Karpas-422 (cell line): ENCODE results near the gene SP100. TPM values are rescaled to one million over a fixed set of nuclear protein-coding genes. Genes with fewer than 3 reads are reported as not detected.
A peak's percentile ranks its signal among the peaks of the same experiment; 100 is the strongest.
"Not testable (repeated sequence)": the region's sequence is repeated elsewhere in the genome, so short reads cannot be mapped to it uniquely, and the experiment has no call there.

Experiments used
- DNase-seq: peaks from one replicate; pipeline ENCODE4 v3.0.0-alpha.2; 2015
- H2AFZ ChIP-seq: fragments of 200-600 bp; sonication (generic); 2 replicates; pipeline ENCODE4 v1.6.1; 2014; ENCODE audit warnings: antibody characterized with exemption, low read length, mixed read lengths
- H3K27ac ChIP-seq: fragments of 200-600 bp; sonication (generic); 2 replicates; pipeline ENCODE4 v1.5.1; 2014; ENCODE audit warnings: mild to moderate bottlenecking, low read length, moderate library complexity
- H3K27me3 ChIP-seq: fragments of 200-600 bp; sonication (generic); 2 replicates; pipeline ENCODE4 v1.6.1; 2014; ENCODE audit warnings: low read length, mixed read lengths
- H3K36me3 ChIP-seq: fragments of 200-600 bp; sonication (generic); 2 replicates; pipeline ENCODE4 v1.6.1; 2014; ENCODE audit warnings: low read length, mixed read lengths; ENCODE audit not compliant: insufficient read depth
- H3K4me1 ChIP-seq: fragments of 200-600 bp; sonication (generic); 2 replicates; pipeline ENCODE4 v1.6.1; 2014; ENCODE audit warnings: mild to moderate bottlenecking, low read length, mixed read lengths
- H3K4me2 ChIP-seq: fragments of 200-600 bp; sonication (generic); 2 replicates; pipeline ENCODE4 v1.6.1; 2014; ENCODE audit warnings: low read length, low read depth, mild to moderate bottlenecking; ENCODE audit not compliant: poor library complexity, severe bottlenecking
- H3K4me3 ChIP-seq: fragments of 200-600 bp; sonication (generic); 2 replicates; pipeline ENCODE4 v1.5.1; 2014; ENCODE audit warnings: mild to moderate bottlenecking, antibody characterized with exemption, low read length, mixed read lengths
- H3K79me2 ChIP-seq: fragments of 200-600 bp; sonication (generic); 2 replicates; pipeline ENCODE4 v1.6.1; 2014; ENCODE audit warnings: mild to moderate bottlenecking, low read length, mixed read lengths
- H3K9ac ChIP-seq: fragments of 200-600 bp; sonication (generic); 2 replicates; pipeline ENCODE4 v1.6.0; 2014; ENCODE audit warnings: low read length
- H3K9me2 ChIP-seq: fragments of 200-600 bp; sonication (generic), shearing (Covaris generic); replicated peaks from 2 replicates; pipeline ENCODE4 v1.6.0; 2014; ENCODE audit warnings: mild to moderate bottlenecking, low read length, moderate library complexity; ENCODE audit not compliant: insufficient read depth
- H3K9me3 ChIP-seq: fragments of 300-700, 200-600 bp; sonication (generic); 2 replicates; pipeline ENCODE4 v1.6.1; 2014; ENCODE audit warnings: low read length, mixed read lengths
- H4K20me1 ChIP-seq: fragments of 200-600 bp; sonication (generic); 2 replicates; pipeline ENCODE4 v1.6.1; 2014; ENCODE audit warnings: mild to moderate bottlenecking, antibody characterized with exemption, low read length, low read depth; ENCODE audit not compliant: insufficient read depth
- total RNA-seq: library from RNA; depleted of rRNA; stranded (reverse); fragments of >200 nt; shearing (Covaris generic); gene quantifications from 2 replicates; pipeline ENCODE4 v1.2.3, GENCODE V29; 2014; ENCODE audit warnings: low replicate concordance

SP100 gene
- total RNA-seq, 1 experiment from 2014 or later: 148 TPM

DNA sequence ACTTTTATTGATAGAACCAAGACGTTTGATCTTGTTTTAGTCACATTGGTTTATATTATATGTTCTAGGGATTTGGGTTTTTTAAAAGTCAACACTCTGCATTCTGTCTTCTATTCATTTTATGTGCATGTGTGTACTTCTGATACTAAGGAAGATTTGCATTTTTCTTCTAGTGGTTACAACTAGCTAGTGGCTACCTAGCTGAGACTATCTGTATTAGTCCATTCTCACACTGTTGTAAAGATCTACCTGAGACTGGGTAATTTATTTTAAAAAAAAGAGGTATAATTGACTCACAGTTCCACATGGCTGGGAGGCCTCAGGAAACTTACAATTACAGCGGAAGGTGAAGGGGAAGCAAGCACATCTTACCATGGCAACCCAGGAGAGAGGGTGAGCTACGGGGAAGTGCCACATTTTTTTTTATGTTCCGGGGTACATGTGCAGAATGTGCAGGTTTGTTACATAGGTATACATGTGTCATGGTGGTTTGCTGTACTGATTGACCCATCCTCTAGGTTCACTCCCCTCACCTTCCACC is 69.9 kb downstream of the SP100 start:
- Histone ChIP-seq H3K9ac (no peak overlapping the region), H2AFZ (no peak overlapping the region), H4K20me1 (no peaks in the 10 kb centered on the region), H3K9me3 (no peaks in the 10 kb centered on the region), H3K79me2 (peaks cover 18% of the 10 kb centered on the region; the same call in 1 of the 2 replicates), H3K9me2 (no peaks in the 10 kb centered on the region), H3K4me3 (no peak overlapping the region), H3K4me1 (no peaks in the 10 kb centered on the region), H3K27me3 (no peaks in the 10 kb centered on the region), H3K36me3 (peaks cover 39% of the 10 kb centered on the region), H3K27ac (no peak overlapping the region), H3K4me2 (no peak overlapping the region)
- DNase-seq: no peak

DNA sequence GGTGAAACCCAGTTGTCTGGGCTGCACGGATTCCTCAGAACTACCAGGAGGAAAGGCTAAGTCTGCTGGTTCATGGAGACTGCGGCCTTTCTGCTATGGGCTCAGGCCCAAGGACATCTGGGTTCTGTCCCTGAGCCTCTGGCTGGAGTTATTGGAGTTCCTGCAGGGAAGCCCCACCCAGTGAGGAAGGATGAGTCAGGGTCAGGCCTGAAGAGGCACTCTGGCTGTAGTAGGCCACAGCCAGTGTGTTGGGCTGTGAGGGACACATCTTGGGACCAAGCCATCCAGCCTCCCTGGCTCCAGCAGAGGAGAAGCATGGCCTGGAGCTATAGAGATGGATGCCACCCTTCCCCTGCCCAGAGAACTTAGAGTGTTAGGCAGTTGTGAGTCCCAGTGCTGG is 75.2 kb downstream of the SP100 start:
- not testable (repeated sequence) for H3K4me3 ChIP-seq, H3K9ac ChIP-seq, H3K9me3 ChIP-seq, H3K27me3 ChIP-seq, H3K79me2 ChIP-seq, H2AFZ ChIP-seq, H3K9me2 ChIP-seq, H3K4me2 ChIP-seq, DNase-seq, H4K20me1 ChIP-seq, H3K4me1 ChIP-seq, H3K27ac ChIP-seq
- H3K36me3 ChIP-seq: peaks cover 35% of the 10 kb centered on the region

DNA sequence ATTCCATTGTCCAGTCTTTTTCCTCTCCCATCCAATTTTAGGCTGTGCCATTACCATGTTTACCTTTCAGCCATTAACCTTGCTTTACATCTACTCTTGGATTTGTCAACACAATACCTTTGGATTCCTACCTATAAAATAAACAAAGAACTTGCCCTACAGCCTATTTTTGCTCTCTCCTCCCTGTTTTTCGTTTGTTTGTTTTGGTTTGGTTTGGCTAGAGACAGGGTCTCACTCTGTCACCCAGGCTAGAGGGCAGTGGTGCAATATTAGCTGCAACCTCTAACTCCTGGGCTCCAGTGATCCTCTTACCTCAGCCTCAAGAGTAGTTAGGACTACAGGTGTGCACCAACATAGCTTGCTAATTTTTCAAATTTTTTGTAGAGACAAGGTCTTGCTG is 76.1 kb downstream of the SP100 start:
- no peak for DNase-seq
- H3K9me2 ChIP-seq: no peaks in the 10 kb centered on the region
- no peak overlapping the region for H3K27ac ChIP-seq
- H3K9me3 ChIP-seq: no peaks in the 10 kb centered on the region
- H3K4me1 ChIP-seq: peaks cover 16% of the 10 kb centered on the region
- no peak overlapping the region for H3K4me2 ChIP-seq
- H2AFZ ChIP-seq: no peak overlapping the region
- H3K9ac ChIP-seq: no peak overlapping the region
- no peaks in the 10 kb centered on the region for H3K27me3 ChIP-seq
- peaks cover 34% of the 10 kb centered on the region for H3K36me3 ChIP-seq
- no peak overlapping the region for H3K4me3 ChIP-seq
- peaks cover 6% of the 10 kb centered on the region; the same call in 1 of the 2 replicates for H3K79me2 ChIP-seq
- 0 out of 2 replicates have a peak, but pooled peaks cover 7% of the 10 kb centered on the region for H4K20me1 ChIP-seq

DNA sequence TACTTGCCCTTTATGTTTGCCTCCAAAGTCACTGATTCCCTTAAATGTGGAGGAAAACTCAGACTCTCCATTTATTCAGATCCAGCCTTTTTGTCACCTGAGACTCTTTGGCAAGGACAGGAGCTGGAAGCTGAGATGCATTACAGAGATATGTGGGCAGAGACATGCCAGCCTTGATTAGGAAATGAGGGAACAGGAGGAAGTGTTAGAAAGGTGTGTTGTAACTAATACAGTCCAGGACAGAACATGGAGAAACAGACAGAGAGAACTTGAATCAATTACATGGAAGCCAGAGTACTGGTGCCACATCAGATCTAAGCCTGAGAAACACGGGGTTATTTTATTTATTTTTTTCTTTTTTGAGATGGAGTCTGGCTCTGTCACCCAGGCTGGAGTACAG is 79.0 kb downstream of the SP100 start:
- Histone ChIP-seq H3K27ac (no peak overlapping the region), H3K9me2 (no peaks in the 10 kb centered on the region), H3K36me3 (peaks cover 51% of the 10 kb centered on the region), H3K9me3 (no peaks in the 10 kb centered on the region), H3K4me2 (no peak overlapping the region), H3K4me1 (peaks cover 17% of the 10 kb centered on the region), H3K4me3 (no peak overlapping the region), H3K9ac (no peak overlapping the region), H3K79me2 (no peaks in the 10 kb centered on the region; the same call in 1 of the 2 replicates), H2AFZ (no peak overlapping the region), H4K20me1 (peaks cover 14% of the 10 kb centered on the region; the same call in 1 of the 2 replicates), H3K27me3 (no peaks in the 10 kb centered on the region)
- DNase-seq: no peak

DNA sequence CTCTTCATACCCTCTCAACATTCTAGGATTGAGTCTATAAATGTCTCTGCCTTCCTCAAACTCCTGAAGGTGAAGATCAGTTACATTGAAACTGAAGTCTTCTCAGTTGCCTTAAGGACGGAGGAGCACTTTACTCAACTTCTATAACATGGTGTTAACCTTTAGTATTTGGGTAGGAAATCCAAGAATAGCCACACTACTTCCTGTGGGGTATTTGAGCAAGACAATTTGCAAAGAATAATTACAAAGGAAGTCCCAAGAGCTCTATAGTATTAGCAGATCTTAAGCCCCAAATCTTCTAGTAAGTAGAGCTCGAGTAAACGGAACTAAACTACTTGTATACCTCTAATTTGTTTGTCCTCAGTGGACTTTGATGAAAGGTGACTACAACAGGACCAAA is 80.9 kb downstream of the SP100 start:
- Histone ChIP-seq H3K36me3 (peaks cover 60% of the 10 kb centered on the region), H4K20me1 (peaks cover 14% of the 10 kb centered on the region; the same call in 1 of the 2 replicates), H3K9me3 (no peaks in the 10 kb centered on the region), H3K79me2 (no peaks in the 10 kb centered on the region; the same call in 1 of the 2 replicates), H2AFZ (no peak overlapping the region), H3K4me2 (peak overlapping the region; percentile 29), H3K9me2 (no peaks in the 10 kb centered on the region), H3K4me1 (peaks cover 17% of the 10 kb centered on the region), H3K4me3 (no peak overlapping the region), H3K27me3 (no peaks in the 10 kb centered on the region), H3K27ac (no peak overlapping the region), H3K9ac (no peak overlapping the region)
- DNase-seq: peak; percentile 82

DNA sequence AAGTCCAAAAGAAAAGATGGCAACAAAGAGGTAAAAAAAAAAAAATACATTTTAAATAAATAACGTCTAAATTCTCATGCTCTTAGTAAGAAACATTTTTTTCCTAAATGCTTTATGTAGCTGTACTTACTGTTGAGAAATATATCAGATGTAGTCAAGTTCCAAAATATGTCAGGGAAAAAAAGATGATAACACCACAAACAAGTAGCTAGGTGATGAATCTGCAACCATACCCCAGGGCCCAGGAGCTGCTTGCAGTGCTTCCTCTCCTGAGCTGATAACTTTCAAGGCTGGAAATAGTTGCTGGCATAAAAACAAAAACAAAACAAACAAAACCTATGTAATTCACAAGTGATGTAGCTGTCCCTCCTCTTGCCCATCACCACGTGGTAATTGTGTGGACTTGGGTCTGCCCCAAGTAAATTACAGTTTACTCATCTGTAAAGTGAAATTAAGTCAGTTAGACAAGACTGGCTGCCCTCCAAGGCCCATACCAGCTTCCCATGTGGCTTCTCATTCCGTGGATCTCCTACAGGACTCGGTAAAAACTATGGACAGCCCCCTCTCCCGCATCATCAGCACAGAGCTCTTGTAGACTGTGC is 82.6 kb downstream of the SP100 start:
- H2AFZ ChIP-seq: no peak overlapping the region
- no peaks in the 10 kb centered on the region for H3K79me2 ChIP-seq
- H3K4me2 ChIP-seq: no peak overlapping the region
- no peaks in the 10 kb centered on the region for H3K27me3 ChIP-seq
- no peak overlapping the region for H3K27ac ChIP-seq
- H3K4me1 ChIP-seq: peaks cover 17% of the 10 kb centered on the region
- no peaks in the 10 kb centered on the region for H3K9me3 ChIP-seq
- no peak for DNase-seq
- H3K9me2 ChIP-seq: no peaks in the 10 kb centered on the region
- H3K4me3 ChIP-seq: no peak overlapping the region
- H3K9ac ChIP-seq: no peak overlapping the region
- H4K20me1 ChIP-seq: peaks cover 14% of the 10 kb centered on the region; the same call in 1 of the 2 replicates
- H3K36me3 ChIP-seq: peaks cover 68% of the 10 kb centered on the region

DNA sequence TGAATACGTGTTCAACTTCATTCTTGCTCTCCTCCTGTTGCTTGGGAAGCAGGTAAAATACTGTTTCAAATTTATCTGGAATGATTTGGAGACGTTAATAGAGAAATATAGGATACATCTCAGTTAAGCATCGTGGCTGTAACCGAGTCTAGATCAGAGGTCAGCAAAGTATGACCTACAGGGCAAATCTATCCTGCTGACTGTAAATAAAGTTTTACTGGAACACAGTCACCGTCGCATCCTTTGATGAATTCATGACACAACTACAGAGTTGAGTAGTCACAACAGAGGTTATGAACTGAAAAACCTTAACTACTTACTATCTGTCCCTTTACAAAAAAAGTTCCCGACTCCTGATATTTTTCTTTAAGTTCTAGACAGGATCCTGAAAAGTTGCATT is 86.6 kb downstream of the SP100 start:
- no peak overlapping the region for H3K27ac ChIP-seq
- no peak overlapping the region for H3K4me2 ChIP-seq
- H3K9me2 ChIP-seq: no peaks in the 10 kb centered on the region
- no peak for DNase-seq
- H3K27me3 ChIP-seq: no peaks in the 10 kb centered on the region
- no peak overlapping the region for H2AFZ ChIP-seq
- no peak overlapping the region for H3K4me3 ChIP-seq
- H3K36me3 ChIP-seq: peaks cover 77% of the 10 kb centered on the region
- no peaks in the 10 kb centered on the region for H3K4me1 ChIP-seq
- H4K20me1 ChIP-seq: peaks cover 5% of the 10 kb centered on the region; the same call in 1 of the 2 replicates
- H3K79me2 ChIP-seq: no peaks in the 10 kb centered on the region
- H3K9ac ChIP-seq: no peak overlapping the region
- H3K9me3 ChIP-seq: no peaks in the 10 kb centered on the region

DNA sequence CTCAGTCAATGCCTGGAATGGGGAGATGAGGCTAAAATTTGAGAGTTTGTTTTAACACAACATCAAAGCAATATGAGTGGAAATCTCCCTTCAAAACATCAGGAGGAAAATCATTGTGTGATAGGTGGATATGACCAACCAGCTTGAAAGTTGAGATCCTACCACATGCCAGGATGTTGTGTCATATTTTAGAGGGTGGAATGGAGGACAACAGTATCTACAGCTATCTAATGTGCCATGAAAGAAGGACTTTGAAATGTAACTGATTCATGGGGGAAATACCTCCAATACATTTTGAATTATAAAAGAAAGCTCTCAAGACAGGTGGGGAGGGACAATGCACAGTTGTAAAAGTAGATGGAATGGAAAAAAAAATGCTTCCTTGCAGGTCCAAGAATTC is 87.8 kb downstream of the SP100 start:
- Histone ChIP-seq H3K4me3 (no peak overlapping the region), H4K20me1 (no peaks in the 10 kb centered on the region), H2AFZ (no peak overlapping the region), H3K4me1 (no peaks in the 10 kb centered on the region), H3K79me2 (no peaks in the 10 kb centered on the region), H3K27me3 (no peaks in the 10 kb centered on the region), H3K4me2 (no peak overlapping the region), H3K9me2 (no peaks in the 10 kb centered on the region), H3K36me3 (peaks cover 71% of the 10 kb centered on the region), H3K27ac (no peak overlapping the region), H3K9ac (no peak overlapping the region), H3K9me3 (no peaks in the 10 kb centered on the region)
- no peak for DNase-seq
